Activated CD4-positive, CD25-positive, alpha-beta regulatory T cell treated with anti-CD3 and anti-CD28 coated beads, Interleukin-2, amount 50 U/mL, for 16 hours (primary cell): ENCODE results near the gene TOMM40L.
"Not testable (repeated sequence)": the region's sequence is repeated elsewhere in the genome, so short reads cannot be mapped to it uniquely, and the experiment has no call there.

Experiments
- DNase-seq: peaks from one replicate; pipeline ENCODE4 v3.0.0-alpha.2; 2020; ENCODE audit warnings: low read depth, low spot score

TOMM40L gene

GRCh38 chr1:161257109-161257508 is 31.2 kb downstream of the TOMM40L start:
- DNase-seq, result not testable (repeated sequence)

GRCh38 chr1:161258439-161259344 is 32.8 kb downstream of the TOMM40L start, which contains the start of gene PCP4L1:
Gene PCP4L1, plus strand, starts transcription at chr1:161258745. Its CDS starts 230 bp downstream, at chr1:161258975.
- peak; percentile 4 for DNase-seq

- DNase-seq, result no peak
Observed at GRCh38 chr1:161259345-161259702, 33.5 kb downstream of the TOMM40L start.

GRCh38 chr1:161259765-161260164 is 33.9 kb downstream of the TOMM40L start:
- no peak for DNase-seq

- no peak for DNase-seq
Observed at GRCh38 chr1:161260376-161261260, 34.8 kb downstream of the TOMM40L start.

GRCh38 chr1:161261261-161262235 is 35.7 kb downstream of the TOMM40L start:
- DNase-seq, result no peak

- no peak for DNase-seq
Observed at GRCh38 chr1:161265305-161265704, 39.4 kb downstream of the TOMM40L start.

- DNase-seq, result no peak
Observed at GRCh38 chr1:161266202-161266601, 40.3 kb downstream of the TOMM40L start.

GRCh38 chr1:161266836-161267235 is 41.0 kb downstream of the TOMM40L start:
- no peak for DNase-seq

- DNase-seq, result no peak
Observed at GRCh38 chr1:161267321-161267720, 41.5 kb downstream of the TOMM40L start.

GRCh38 chr1:161273402-161273801 is 47.5 kb downstream of the TOMM40L start:
- no peak for DNase-seq

GRCh38 chr1:161274874-161275273 is 49.0 kb downstream of the TOMM40L start:
- no peak for DNase-seq
